CD4-positive, alpha-beta T cell (primary cell): ENCODE measurements around the gene SLC25A13. TPM values are rescaled to one million over a fixed set of nuclear protein-coding genes. Genes with fewer than 3 reads are reported as not detected.

Experiments used
- ATAC-seq: fragments of 200-7000 bp; cut with Tn5 transposase; one replicate; pipeline ENCODE4 v1.10.0; 2022; ENCODE audit warnings: mild to moderate bottlenecking; ENCODE audit not compliant: poor library complexity
- CTCF ChIA-PET: fragments of 350-600 bp; sonication (Branson Sonifier 250); formaldehyde crosslinking; loops from one replicate; lab custom pipeline; 2021; ENCODE audit warnings: antibody characterized with exemption, inconsistent platforms; lab: Charles Lee
- POLR2A ChIA-PET: fragments of 350-600 bp; sonication (Branson Sonifier 250); formaldehyde crosslinking; loops from one replicate; lab custom pipeline; 2021; ENCODE audit warnings: antibody characterized with exemption, inconsistent platforms; lab: Charles Lee
- DNase-seq, 14 experiments: peaks; one replicate each; pipeline ENCODE4 v3.0.0-alpha.2; 2013 to 2020; ENCODE audit warnings: mixed read lengths in 2 of 14
- H3K27ac ChIP-seq, 2 donors: one replicate each; pipeline versions ENCODE4 v1.5.1 to v1.7.0; 2013; ENCODE audit warnings: low read length in 2 of 2, low read depth in 1 of 2, mild to moderate bottlenecking in 1 of 2
- H3K27me3 ChIP-seq, 2 experiments: 1 replicate in 1 of 2; 2 replicates in 1 of 2; pipeline versions ENCODE4 v1.6.1 to v1.7.0; 2013; ENCODE audit warnings: low read length in 2 of 2, control low read depth in 1 of 2, mild to moderate bottlenecking in 1 of 2, moderate library complexity in 1 of 2; ENCODE audit not compliant: insufficient read depth in 2 of 2, control insufficient read depth in 1 of 2
- H3K36me3 ChIP-seq: one replicate; pipeline ENCODE4 v1.6.1; 2013; ENCODE audit warnings: low read length, control low read depth; ENCODE audit not compliant: insufficient read depth
- H3K4me1 ChIP-seq: one replicate; pipeline ENCODE4 v1.6.1; 2013; ENCODE audit warnings: low read length, control low read depth; ENCODE audit not compliant: insufficient read depth
- H3K4me3 ChIP-seq: one replicate; pipeline ENCODE4 v1.5.1; 2013; ENCODE audit warnings: mild to moderate bottlenecking, low read length, moderate library complexity
- H3K9me3 ChIP-seq, 2 experiments: 1 replicate in 1 of 2; 2 replicates in 1 of 2; pipeline versions ENCODE4 v1.6.1 to v1.7.0; 2013; ENCODE audit warnings: low read length in 2 of 2, mild to moderate bottlenecking in 2 of 2, control low read depth in 1 of 2, moderate library complexity in 1 of 2; ENCODE audit not compliant: control insufficient read depth in 1 of 2, insufficient read depth in 1 of 2
- H3K27ac Mint-ChIP-seq: one replicate; pipeline ENCODE4 v1.8.0; 2020; ENCODE audit warnings: mixed read lengths
- H3K27me3 Mint-ChIP-seq: one replicate; pipeline ENCODE4 v1.8.0; 2021; ENCODE audit warnings: mixed read lengths
- H3K36me3 Mint-ChIP-seq: one replicate; pipeline ENCODE4 v1.8.0; 2021; ENCODE audit warnings: low read depth, mixed read lengths
- H3K4me1 Mint-ChIP-seq: one replicate; pipeline ENCODE4 v1.8.0; 2021; ENCODE audit warnings: low read depth, mixed read lengths
- H3K4me3 Mint-ChIP-seq: one replicate; pipeline ENCODE4 v1.8.0; 2020; ENCODE audit warnings: mild to moderate bottlenecking, mixed read lengths
- H3K9me3 Mint-ChIP-seq: one replicate; pipeline ENCODE4 v1.8.0; 2020; ENCODE audit warnings: mixed read lengths
- CTCF ChIP-seq: fragments of 200-600 bp; IDR thresholded peaks from one replicate; pipeline ENCODE4 v1.8.0; 2022; ENCODE audit warnings: antibody characterized with exemption, mild to moderate bottlenecking
- intact Hi-C, 2 experiments: fragments of 100-400 bp; cut with DNase I in 1 of 2; cut with micrococcal nuclease in 1 of 2; formaldehyde crosslinking; loops; one replicate each; pipeline versions ENCODE4 v1.15.1 to v1.9.0; 2023 to 2025; cut with DNase I, micrococcal nuclease
- total RNA-seq, 174 experiments: library from RNA in 2 of 174; stranded (reverse) in 2 of 174; gene quantifications; one replicate each; pipeline ENCODE4 v1.2.3 and lab custom pipeline; 2021 to 2026

SLC25A13 gene
- total RNA-seq, 2 experiments from 2014 or later: 12.7 to 13.5 TPM

- TF ChIP-seq CTCF: no peak
- Mint-ChIP-seq H3K4me1 (no peaks in the 10 kb centered on the region), H3K4me3 (no peak overlapping the region), H3K27ac (no peak overlapping the region), H3K27me3 (no peaks in the 10 kb centered on the region), H3K36me3 (peaks cover 32% of the 10 kb centered on the region), H3K9me3 (no peaks in the 10 kb centered on the region)
- no peak for DNase-seq
- intact Hi-C loops: no loop called here
- POLR2A ChIA-PET: no interaction called here
- Histone ChIP-seq H3K27me3 (no peaks in the 10 kb centered on the region), H3K9me3 (no peaks in the 10 kb centered on the region), H3K4me1 (no peaks in the 10 kb centered on the region), H3K36me3 (peaks cover 9% of the 10 kb centered on the region), H3K4me3 (no peak overlapping the region), H3K27ac (no peak overlapping the region)
- no peak for ATAC-seq
- CTCF ChIA-PET: no interaction called here
Observed at GRCh38 chr7:96121752-96122151, 200.1 kb downstream of the SLC25A13 start.

- TF ChIP-seq CTCF: no peak
Observed at GRCh38 chr7:96120445-96121225, 201.3 kb downstream of the SLC25A13 start.

GRCh38 chr7:96118449-96119001 lies 203.4 kb downstream of the SLC25A13 start:
- no peak overlapping the region for H3K4me3 ChIP-seq
- H3K9me3 Mint-ChIP-seq: no peaks in the 10 kb centered on the region
- H3K27ac Mint-ChIP-seq: no peak overlapping the region
- no peaks in the 10 kb centered on the region for H3K27me3 Mint-ChIP-seq
- no peak overlapping the region for H3K4me3 Mint-ChIP-seq
- no peaks in the 10 kb centered on the region for H3K4me1 Mint-ChIP-seq
- intact Hi-C loops: no loop called here
- H3K27me3 ChIP-seq: no peaks in the 10 kb centered on the region
- no peak for DNase-seq
- no peak for TF ChIP-seq CTCF
- ATAC-seq: no peak
- POLR2A ChIA-PET: no interaction called here
- H3K36me3 ChIP-seq: peaks cover 9% of the 10 kb centered on the region
- H3K27ac ChIP-seq: no peak overlapping the region
- CTCF ChIA-PET: no interaction called here
- H3K4me1 ChIP-seq: no peaks in the 10 kb centered on the region
- H3K9me3 ChIP-seq: peaks cover 0 to 2% of the 10 kb centered on the region in 2 experiments
- peaks cover 32% of the 10 kb centered on the region for H3K36me3 Mint-ChIP-seq

More at GRCh38 chr7:96120445-96121225, 201.3 kb downstream of the SLC25A13 start:
- Histone ChIP-seq H3K4me3 (no peak overlapping the region), H3K4me1 (no peaks in the 10 kb centered on the region), H3K9me3 (no peaks in the 10 kb centered on the region), H3K27me3 (no peaks in the 10 kb centered on the region), H3K27ac (no peak overlapping the region), H3K36me3 (peaks cover 9% of the 10 kb centered on the region)
- H3K36me3 Mint-ChIP-seq: peaks cover 32% of the 10 kb centered on the region
- intact Hi-C loops: no loop called here
- H3K4me3 Mint-ChIP-seq: no peak overlapping the region
- DNase-seq (no peak), ATAC-seq (no peak)
- H3K27ac Mint-ChIP-seq: no peak overlapping the region
- H3K27me3 Mint-ChIP-seq: no peaks in the 10 kb centered on the region
- ChIA-PET CTCF (no interaction called here), POLR2A (no interaction called here)
- H3K9me3 Mint-ChIP-seq: no peaks in the 10 kb centered on the region
- no peaks in the 10 kb centered on the region for H3K4me1 Mint-ChIP-seq
